HG03460 (cell line): Measurements from ENCODE around the gene PHF2.

Experiments
- ATAC-seq: cut with Tn5 transposase; IDR thresholded peaks from one replicate; pipeline ENCODE4 v1.9.1; 2021; ENCODE audit not compliant: unreplicated experiment

PHF2 gene

GRCh38 chr9:93567271-93567959 lies 9.0 kb upstream of the PHF2 start:
- ATAC-seq = peak; percentile 6

DNA sequence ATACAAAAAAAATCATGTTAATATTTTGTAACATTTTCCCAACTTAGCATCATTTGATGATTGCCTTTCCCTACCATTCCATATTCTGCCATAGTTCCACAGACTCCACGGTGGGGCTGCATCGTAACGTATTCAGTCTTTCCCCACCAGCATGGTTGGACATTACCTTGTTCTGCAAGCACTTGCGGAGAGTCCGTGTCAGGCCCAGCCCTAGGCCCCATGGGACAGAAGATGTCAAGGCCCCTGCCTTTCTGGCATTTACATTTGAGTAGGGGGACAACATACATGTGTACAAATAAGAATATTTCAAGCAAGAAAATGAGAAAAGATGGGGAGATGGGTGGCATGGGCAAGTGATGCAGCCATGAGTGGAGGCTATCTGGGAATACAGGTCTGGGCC lies 8.2 kb upstream of the PHF2 start:
- ATAC-seq = no peak

DNA sequence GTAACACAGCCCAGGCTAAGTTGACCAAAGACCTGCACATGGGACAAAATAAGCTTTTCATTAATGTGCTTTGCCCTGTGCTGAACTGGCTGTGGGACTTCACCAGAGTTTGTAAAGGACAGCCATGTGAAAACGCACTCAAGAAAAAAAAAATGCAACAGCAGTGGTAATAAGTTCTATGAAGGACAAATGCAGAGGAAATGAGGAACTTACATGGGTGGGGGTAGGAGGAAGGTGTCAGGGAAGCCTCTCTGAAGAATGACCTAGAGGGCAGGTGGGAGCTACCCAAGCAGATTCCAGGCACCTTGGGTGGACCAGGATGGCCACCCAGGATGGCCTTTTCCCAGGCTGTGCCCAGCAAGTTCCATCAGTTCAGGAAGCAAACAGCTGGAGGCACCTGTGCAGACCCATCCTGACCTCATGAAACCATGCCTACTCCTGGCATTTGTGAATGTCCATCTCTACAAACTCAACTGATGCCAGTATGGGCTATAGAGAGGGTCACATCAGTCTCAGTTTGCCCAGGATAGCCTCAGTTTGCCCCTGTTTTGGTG lies 6.7 kb upstream of the PHF2 start:
- ATAC-seq = no peak

- ATAC-seq = no peak
These were observed 4.2 kb upstream of the PHF2 start for GRCh38 chr9:93572221-93572620.

- ATAC-seq = no peak
These were observed 3.5 kb upstream of the PHF2 start for GRCh38 chr9:93572636-93573515.

DNA sequence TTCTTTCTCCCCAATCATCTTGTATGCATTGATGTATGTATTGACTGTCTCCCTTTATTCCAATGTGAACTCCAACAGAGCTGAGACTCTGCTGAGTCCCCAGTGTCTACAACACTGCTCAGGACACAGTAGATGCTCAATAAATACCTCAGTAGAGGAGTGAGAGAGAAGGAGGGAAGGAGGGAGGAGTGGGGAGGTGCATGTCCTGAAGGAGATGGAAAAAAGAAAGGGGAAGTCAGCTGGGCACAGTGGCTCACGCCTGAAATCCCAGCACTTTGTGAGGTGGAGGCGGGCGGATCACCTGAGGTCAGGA lies 2.9 kb upstream of the PHF2 start:
- ATAC-seq = no peak

- no peak for ATAC-seq
These were observed 2.1 kb upstream of the PHF2 start for GRCh38 chr9:93574091-93574899.

DNA sequence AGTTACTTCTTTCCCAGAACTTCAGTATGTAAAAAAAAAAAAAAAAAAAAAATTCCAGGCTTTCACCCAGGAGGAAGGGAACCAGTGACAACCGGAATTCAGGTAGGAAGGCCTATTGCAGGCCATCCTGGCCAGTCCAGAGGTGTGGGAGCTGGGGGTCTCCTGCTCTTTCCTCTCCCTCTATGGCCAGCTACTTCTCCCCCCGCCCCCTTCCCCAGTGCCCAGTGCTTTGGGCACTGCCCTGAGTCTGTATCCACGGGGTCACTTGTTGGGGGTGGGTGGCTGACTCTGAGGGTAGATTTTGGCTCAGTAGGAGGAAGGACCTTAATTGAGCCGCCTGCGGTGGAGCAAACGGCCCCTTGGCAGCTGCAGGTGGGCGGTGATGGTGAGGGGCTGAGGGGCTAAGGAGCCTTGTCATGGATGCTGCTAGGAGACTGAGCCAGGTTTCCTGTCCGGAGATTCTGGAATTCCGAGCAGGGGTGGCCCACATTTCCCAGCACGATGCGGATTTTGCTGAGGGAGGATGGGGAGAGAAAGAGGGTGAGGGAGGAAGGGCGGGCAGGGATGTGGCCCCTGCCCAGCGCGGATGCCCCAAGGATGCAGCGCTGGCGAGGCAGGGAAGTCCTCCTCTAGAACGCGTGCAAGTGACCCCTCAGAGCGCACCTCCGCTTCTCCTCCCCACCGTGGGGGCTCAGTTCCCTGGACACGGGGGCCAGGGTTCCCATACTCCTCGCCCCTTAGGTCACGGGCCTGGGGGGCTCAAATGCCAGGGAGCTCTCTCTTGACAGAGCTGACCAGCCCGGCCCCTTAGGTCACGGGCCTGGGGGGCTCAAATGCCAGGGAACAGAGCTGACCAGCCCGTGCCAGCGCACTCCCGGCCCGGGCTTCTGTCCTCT lies 1.2 kb upstream of the PHF2 start:
- no peak for ATAC-seq

DNA sequence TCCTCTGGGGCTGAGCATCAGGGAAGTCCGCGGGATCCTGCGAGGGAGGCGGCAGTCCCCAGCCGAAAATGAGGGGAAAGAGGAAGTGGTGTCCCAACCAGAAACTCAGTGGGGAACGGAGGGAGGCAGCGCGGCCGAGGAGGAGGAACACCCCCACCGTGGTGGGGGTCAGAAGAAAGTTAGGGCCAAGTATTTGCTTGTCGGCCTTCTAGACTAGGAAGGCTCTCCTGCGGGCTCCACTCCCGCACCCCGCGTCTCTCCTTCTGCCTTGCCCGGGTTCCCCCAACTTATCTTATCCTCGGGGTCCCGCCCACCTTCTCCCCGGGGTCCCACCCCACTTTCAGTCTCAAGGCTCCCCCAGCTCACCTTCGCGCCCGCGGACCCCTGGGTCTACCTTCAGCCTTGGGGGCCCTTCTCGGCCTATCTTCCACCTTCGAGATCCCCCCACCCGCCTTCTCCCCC lies 557 bp upstream of the PHF2 start:
- ATAC-seq = peak; percentile 44

GRCh38 chr9:93577078-93577974 lies 942 bp downstream of the PHF2 start:
- peak; percentile 2 for ATAC-seq

DNA sequence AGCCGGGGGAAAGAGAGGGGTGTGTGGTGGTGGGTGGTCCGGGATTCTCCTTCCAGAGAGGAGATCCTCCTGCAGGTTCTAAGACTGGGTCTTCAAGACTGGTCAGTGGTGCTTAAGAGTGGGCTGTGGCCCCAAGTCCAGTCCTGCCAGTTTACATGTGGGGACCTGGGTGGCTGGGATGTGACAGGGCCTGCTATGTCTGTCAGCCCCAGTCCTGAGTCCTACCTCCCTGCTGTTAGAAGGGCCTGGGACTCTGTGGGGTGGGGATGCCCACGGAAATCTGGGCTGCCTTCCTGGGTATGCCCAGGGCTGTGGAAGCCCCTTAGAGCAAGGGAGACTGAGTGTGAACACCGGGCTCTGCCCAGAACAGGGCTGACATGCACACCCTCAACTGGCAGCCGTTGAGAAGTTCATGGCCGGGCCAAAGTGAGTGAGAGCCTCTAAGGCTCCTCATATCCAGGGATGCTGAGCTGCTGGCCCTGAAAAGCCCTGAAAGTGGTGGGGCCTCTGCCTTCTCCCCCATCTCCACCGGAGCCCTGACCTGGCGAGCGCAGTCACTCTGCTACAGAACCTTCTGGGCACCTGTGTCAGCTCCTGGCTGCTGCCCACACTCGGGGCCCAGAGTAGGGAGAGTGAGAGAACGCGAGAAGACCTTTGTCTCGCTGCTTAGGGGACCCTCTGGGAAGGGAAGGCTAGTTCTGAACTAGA lies 1.7 kb downstream of the PHF2 start:
- no peak for ATAC-seq

GRCh38 chr9:93578844-93579243 lies 2.5 kb downstream of the PHF2 start:
- no peak for ATAC-seq

DNA sequence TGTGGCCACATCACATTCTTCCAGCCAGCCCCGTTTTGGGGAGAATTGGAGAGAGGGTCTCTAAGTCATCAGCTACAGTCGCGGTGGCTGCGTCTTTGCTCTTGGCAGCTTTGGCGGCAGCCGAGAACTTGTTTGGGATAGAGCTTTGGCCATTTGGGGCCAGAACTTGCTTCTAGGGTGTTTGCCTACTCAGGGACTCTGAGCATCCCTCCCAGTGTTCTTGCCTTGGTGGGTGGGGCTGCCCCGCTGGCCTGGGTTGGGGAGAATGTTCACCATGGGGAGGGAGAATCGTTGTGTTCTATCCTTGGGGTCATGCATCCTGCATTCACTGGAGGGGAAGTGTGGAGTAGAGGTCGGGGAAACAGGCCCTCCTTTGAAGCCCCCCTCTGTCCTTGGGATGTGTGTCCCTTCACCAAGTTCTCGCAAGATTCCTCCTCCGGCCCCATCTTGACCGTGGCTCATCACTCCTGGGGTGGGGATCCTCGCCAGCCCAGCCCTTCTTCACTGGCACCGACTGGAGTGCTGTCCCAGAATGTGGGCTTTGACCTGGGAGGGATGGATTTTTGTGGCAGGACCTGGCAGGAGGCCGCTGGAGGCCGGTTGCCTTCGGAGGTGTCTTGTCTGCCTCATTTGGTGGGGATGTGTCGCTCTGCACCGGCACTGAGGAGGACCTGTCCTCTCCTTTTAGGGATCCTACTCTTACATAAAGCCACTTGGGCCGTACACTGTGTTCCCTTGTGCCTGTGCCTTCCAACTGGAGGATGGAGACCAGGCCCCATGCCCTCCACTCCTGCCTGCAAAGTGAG lies 3.5 kb downstream of the PHF2 start:
- ATAC-seq = no peak

DNA sequence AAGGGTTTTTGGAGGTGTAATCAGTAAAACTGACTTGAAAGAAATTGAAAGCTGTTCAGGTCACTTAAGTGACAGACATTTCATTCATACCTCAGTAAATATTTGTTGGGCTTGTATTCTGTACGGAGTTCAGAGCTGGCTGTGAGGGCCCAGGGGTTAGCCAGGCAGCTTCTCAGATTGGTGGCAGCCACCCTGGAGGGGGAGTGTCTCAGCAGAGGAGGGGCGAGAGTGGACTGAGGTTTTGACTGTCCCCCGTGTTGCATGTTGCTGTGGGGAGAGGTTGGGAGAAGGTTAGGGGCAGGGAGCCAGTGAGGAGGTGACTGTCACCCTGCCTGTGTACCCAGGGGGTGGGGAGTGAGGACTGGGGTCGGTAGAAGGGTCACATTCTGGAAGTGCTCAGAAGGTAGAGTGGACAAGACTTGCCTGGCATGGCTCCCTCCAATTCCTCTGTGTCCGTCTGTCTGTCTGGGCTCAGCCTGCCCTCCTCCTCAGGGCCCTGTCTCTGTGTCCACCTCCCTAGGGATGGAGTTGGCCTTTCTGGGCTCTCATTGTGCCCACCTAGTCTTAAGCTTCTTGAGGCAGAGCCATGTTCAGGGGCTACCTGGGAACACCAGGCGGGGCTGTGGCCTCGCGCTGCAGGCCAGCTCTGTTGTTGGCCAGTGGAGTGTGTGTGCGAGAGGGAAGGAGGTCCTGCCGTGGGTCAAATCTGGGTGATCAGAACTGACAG lies 4.4 kb downstream of the PHF2 start:
- no peak for ATAC-seq

- ATAC-seq = no peak
These were observed 5.7 kb downstream of the PHF2 start for GRCh38 chr9:93582115-93582514.

GRCh38 chr9:93582550-93582949 lies 6.2 kb downstream of the PHF2 start:
- ATAC-seq = no peak

DNA sequence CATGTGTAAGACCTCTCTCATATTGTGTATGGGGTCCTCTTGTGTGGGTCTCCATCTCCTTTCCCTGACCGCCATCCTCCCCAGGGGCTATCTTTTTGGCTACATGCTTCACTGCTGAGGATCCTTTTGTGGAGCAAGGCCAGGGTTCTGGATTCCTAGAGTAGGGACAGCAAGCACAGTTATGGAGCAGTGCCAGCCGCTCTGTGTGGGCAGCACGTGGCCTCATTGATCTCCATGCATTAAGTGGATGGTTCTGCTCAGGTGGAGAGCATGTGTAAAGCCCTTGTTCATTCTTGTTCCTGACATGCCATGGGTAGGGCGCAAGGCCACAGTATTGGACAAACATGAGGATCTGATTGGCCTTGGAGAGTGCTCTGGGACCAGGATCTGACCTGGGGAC lies 8.9 kb downstream of the PHF2 start:
- ATAC-seq = no peak
